ENCODE data around the gene SV2C.

DNA sequence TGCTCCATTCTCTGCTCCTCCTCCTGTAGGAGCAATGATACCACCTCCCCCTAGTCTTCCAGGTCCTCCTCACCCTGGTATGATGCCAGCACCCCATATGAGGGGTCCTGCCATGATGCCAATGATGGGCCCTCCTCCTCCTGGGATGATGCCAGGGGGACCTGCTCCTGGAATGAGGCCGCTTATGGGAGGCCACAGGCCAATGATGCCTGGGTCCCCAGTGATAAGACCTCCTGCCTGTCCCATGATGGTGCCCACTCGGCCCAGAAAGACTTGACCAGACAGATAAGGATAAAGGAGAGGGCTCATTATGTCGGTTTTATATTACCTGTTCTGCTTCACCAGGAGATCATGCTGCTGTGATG, 293.7 kb downstream of the SV2C start:
- TF ChIP-seq, protein P1, sequence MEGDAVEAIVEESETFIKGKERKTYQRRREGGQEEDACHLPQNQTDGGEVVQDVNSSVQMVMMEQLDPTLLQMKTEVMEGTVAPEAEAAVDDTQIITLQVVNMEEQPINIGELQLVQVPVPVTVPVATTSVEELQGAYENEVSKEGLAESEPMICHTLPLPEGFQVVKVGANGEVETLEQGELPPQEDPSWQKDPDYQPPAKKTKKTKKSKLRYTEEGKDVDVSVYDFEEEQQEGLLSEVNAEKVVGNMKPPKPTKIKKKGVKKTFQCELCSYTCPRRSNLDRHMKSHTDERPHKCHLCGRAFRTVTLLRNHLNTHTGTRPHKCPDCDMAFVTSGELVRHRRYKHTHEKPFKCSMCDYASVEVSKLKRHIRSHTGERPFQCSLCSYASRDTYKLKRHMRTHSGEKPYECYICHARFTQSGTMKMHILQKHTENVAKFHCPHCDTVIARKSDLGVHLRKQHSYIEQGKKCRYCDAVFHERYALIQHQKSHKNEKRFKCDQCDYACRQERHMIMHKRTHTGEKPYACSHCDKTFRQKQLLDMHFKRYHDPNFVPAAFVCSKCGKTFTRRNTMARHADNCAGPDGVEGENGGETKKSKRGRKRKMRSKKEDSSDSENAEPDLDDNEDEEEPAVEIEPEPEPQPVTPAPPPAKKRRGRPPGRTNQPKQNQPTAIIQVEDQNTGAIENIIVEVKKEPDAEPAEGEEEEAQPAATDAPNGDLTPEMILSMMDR (IDR thresholded peaks at IDR 0.05), result no peak
- no peak for TF ChIP-seq POLR2A (IDR thresholded peaks at IDR 0.05)
